ENCODE results near the gene PERP.

- TF ChIP-seq CTCF (IDR thresholded peaks at IDR 0.05) (no peak), HOXA7 (CRISPR knock-in tag; IDR thresholded peaks at IDR 0.05) (no peak), RNF2 (IDR thresholded peaks at IDR 0.05; ENCODE audit: borderline replicate concordance, low read depth) (no peak), POLR2A (IDR thresholded peaks at IDR 0.05; ENCODE audit: low read length) (no peak), MAFK (IDR thresholded peaks at IDR 0.05; ENCODE audit: partially characterized antibody) (no peak), MYC (IDR thresholded peaks at IDR 0.05; ENCODE audit: borderline replicate concordance, low read length) (no peak), POLR2AphosphoS2 (conservative IDR thresholded peaks at IDR 0.05; ENCODE audit: low read length) (no peak), BCL3 (IDR thresholded peaks at IDR 0.05) (no peak), MAX (IDR thresholded peaks at IDR 0.05) (no peak), TP53 (CRISPR knock-in tag; IDR thresholded peaks at IDR 0.05) (no peak), RFX5 (IDR thresholded peaks at IDR 0.05) (no peak), MAZ (IDR thresholded peaks at IDR 0.05; ENCODE audit: borderline replicate concordance, low read depth, low read length) (no peak), REST (IDR thresholded peaks at IDR 0.05) (no peak)
Measured at GRCh38 chr6:138119976-138120375, 12.8 kb upstream of the PERP start.

Measured in A549 (cell line).